Measurements from ENCODE around the gene SLC9A9. TPM values are rescaled to one million over a fixed set of nuclear protein-coding genes. Genes with fewer than 3 reads are reported as not detected.

SLC9A9 gene
- total RNA-seq, 1 donor from 2014 or later, result 7.1 TPM

GRCh38 chr3:143757691-143758090 lies 90.6 kb downstream of the SLC9A9 start:
- DNase-seq (ENCODE audit: low read depth in 2 of 2), result no peak

GRCh38 chr3:143755978-143756377 lies 92.3 kb downstream of the SLC9A9 start:
- no peak for DNase-seq (ENCODE audit: low read depth in 2 of 2)

GRCh38 chr3:143754090-143754489 lies 94.2 kb downstream of the SLC9A9 start:
- DNase-seq (ENCODE audit: low read depth in 2 of 2), result no peak

- no peak for DNase-seq (ENCODE audit: low read depth in 2 of 2)
These were observed 94.8 kb downstream of the SLC9A9 start for GRCh38 chr3:143753456-143753855.

- DNase-seq (ENCODE audit: low read depth in 2 of 2), result no peak
These were observed 95.3 kb downstream of the SLC9A9 start for GRCh38 chr3:143753006-143753405.

- DNase-seq (ENCODE audit: low read depth in 2 of 2), result no peak
These were observed 96.6 kb downstream of the SLC9A9 start for GRCh38 chr3:143751643-143752178.

DNA sequence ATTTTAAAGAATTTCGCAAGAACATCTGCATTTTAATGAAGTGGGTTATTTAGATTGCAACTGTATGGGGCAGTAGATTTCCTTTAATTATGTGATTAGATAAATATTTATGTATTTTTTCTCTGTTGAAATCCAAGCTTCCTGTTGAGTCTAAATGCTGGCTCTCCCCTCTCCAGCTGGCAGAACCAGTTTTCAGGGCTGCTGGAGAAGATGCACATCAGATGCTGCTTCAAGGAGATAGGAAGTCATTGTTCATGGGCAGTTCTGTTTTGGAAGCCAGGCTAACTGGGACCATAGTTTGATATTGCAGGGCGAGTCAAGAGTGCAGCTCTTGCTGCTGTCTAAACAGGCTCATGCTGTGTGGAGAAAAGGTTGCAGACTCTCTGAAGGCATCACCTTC lies 97.4 kb downstream of the SLC9A9 start:
- no peak for DNase-seq (ENCODE audit: low read depth in 2 of 2)

GRCh38 chr3:143749926-143750325 lies 98.3 kb downstream of the SLC9A9 start:
- DNase-seq (ENCODE audit: low read depth in 2 of 2), result no peak

GRCh38 chr3:143737065-143737464 lies 111.2 kb downstream of the SLC9A9 start:
- peak in 1 of 2 donors; percentile 1 for DNase-seq (ENCODE audit: low read depth in 2 of 2)

DNA sequence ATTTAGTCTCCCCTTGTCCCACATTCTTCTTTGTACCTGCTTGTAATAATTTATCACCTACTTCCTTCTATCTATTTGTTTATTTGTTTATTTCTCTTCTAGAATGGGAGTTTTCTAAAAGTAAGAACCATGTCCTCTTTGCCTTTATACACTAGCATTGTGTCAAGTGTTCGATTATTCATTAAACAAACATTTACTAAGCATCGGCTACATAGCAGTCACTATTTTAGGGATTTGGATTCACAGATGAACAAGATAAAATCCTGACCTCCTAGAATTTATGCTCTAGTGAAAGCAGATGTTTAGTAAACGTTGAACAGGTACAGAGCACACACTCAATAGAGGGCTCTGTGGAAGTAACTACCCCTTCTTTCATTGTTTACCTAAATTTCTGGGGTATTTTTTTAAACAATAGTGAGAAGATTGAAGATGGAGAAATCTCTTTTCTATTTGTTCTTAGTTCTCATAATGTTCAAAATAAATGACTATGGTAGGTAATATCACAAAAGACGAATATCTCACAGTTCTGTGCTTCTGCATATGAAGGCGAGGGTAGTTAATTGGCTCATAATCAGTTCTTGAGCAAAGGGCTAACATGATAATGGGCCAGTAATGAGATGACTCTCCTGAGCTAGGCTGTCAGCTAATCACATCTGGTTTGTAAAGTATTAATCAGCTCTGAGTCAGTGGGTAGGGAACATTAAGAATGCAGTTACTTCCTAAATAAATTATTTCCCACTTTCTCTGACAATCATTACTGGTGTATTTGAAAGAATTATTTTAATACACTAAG lies 111.9 kb downstream of the SLC9A9 start:
- DNase-seq (ENCODE audit: low read depth in 2 of 2), result peak in 1 of 2 donors; percentile 53

DNA sequence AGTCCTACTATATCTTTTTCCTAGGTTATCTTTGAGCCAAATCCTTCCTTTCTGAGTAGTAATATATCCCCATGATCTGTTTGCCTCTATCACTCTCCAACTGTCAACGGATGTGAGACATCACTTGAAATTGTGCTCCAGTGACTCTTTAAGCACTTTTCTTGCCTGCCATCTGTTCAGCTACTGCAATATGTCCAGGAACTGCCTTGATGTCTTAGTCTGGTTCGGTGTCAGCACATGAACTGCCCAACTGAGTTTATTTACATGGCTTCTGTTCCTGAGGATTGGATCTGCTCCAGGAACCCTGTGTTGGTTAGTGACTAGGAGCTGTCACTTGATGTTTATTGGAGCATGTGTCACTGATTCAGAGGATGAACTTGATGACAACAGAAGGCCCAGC lies 116.5 kb downstream of the SLC9A9 start:
- DNase-seq (ENCODE audit: low read depth in 2 of 2), result peak in 1 of 2 donors; percentile 35

- DNase-seq (ENCODE audit: low read depth in 2 of 2), result no peak
These were observed 116.9 kb downstream of the SLC9A9 start for GRCh38 chr3:143731320-143731719.

DNA sequence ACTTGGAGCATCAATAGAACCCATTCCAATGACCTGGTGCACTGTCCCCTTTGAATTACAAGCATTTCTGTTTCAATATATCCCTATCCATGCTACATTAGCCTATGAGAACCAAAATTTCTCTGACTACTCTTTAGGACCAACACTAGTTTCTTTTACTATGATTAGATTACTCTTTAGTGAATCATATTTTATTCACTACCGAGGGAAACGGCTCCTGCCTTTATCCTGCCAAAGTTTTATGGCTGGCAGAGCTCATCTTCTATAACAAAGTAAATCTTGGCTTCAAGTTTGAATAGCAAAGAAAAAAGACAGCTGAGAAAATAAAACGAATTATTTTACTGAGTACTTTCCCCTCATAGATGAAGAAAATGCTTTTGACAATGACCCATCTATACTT lies 120.9 kb downstream of the SLC9A9 start:
- no peak for DNase-seq (ENCODE audit: low read depth in 2 of 2)

GRCh38 chr3:143726727-143727126 lies 121.5 kb downstream of the SLC9A9 start:
- no peak for DNase-seq (ENCODE audit: low read depth in 2 of 2)

- DNase-seq (ENCODE audit: low read depth in 2 of 2), result no peak
These were observed 127.9 kb downstream of the SLC9A9 start for GRCh38 chr3:143720381-143720780.

DNA sequence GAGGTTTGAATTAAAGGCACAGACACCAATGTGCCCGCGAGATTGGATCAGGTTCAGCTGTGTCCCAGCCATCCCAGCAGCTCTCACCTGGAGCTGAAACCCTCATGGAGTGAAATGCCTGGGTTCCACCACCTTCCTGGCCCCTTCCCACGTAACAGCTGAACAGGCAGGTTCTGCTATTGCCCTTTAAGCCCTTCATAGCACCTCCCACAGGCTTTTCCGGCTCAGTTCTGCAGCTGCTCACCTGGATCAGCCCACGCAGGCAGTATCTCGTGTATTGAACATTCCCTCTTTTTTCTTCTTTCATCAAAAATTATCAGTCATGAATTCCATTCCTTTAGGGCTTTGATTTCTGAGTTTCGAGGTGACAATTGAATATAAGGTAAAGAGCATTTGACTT lies 129.8 kb downstream of the SLC9A9 start:
- DNase-seq (ENCODE audit: low read depth in 2 of 2), result no peak

DNA sequence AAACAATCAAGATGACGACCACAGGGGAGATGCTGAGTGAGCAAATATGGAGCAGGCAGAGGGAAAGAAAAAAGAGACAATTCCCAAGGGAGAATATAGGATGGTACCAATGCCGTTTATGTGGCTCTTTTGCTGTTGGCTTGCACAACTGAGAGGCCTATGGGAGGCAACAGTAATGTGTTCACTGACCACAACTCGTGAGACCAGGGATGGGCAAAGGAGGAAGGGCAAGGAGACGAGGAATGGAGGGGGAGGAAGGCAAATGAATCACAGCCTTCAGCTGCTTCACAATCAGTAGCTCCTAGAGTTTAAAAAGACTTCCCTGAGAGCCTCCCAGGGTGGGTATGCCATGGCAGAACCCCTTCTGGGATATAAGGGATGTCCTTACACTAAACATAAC lies 131.5 kb downstream of the SLC9A9 start:
- DNase-seq (ENCODE audit: low read depth in 2 of 2), result no peak

GRCh38 chr3:143712522-143712921 lies 135.7 kb downstream of the SLC9A9 start:
- no peak for DNase-seq (ENCODE audit: low read depth in 2 of 2)

GRCh38 chr3:143707848-143708247 lies 140.4 kb downstream of the SLC9A9 start:
- peak in 1 of 2 donors; percentile 16 for DNase-seq (ENCODE audit: low read depth in 2 of 2)

DNA sequence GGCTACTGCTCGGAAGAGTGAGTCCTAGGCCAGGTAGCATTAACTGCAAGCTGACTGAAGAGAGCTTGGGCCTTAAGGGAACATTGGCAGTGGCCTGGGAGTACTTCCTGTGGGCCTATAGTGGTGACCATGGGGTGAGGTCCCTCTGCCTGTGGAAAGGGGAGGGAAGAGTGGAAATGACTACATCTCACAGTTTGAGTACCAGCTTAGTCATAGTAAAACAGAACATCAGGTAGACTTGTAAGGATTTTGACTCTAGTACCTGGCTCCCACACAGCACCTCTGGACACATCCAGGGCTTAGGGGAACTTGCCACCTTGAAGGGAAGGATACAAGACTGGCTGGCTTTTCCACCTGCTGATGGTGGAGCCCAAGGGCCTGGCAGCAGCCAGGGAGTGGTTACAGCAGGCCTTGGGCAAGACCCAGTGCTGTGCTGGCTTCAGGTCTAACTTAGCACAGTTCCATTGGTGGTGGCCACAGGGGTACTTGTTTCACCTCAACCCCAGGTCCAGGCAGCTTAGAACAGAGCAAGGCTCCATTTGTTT lies 147.8 kb downstream of the SLC9A9 start:
- DNase-seq (ENCODE audit: low read depth in 2 of 2), result no peak

DNA sequence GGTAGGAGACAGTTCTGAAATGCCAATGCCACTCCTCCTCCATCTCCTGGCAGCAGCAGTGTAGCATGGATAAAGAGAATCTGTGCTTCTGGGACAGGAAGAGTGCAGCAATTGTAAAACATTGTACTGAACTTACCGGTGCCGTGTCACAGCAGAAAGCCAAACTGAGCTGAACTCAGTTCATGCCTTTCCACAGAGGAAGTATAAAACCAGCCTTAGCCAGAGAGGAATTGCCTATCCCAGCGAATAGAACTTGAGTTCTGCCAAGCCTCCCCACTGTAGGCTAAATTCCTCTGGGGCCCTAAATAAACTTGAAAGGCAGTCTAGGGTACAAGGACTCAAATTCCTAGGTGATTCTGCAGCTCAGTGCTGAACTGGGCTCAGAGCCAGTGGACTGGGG lies 148.8 kb downstream of the SLC9A9 start:
- DNase-seq (ENCODE audit: low read depth in 2 of 2), result no peak

- no peak for DNase-seq (ENCODE audit: low read depth in 2 of 2)
These were observed 149.5 kb downstream of the SLC9A9 start for GRCh38 chr3:143698682-143699303.

- DNase-seq (ENCODE audit: low read depth in 2 of 2), result peak; percentile 2 to 20
These were observed 150.3 kb downstream of the SLC9A9 start for GRCh38 chr3:143697975-143698374.
